NB4 (cell line): Measurements from ENCODE around the gene MUL1.

ENCODE experiments used
- TF ChIP-seq, protein P1 (sequence below): IDR thresholded peaks from one replicate; pipeline ENCODE4 v1.5.1; 2012; ENCODE audit warnings: low read depth, low read length
- TF ChIP-seq, protein P2 (sequence below): IDR thresholded peaks from 2 replicates; pipeline ENCODE4 v1.6.1; 2011; ENCODE audit warnings: low read depth, low read length

DNA sequence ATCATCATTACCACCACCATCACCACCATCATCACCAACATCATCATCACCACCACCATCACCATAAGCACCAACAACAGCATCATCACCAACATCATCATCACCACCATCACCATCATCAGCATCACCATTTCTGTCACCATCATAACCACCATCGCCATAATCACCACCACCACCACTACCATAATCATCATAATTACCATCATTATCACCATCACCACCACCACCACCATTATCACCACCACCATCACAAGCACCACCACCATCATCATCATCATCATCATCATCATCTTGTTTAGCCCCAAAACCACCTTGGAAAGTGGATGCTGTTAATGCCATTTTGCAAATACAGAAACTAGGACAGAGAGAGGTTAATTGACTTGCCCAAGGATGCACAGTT lies 44.4 kb downstream of the MUL1 start:
- TF ChIP-seq, protein P1, sequence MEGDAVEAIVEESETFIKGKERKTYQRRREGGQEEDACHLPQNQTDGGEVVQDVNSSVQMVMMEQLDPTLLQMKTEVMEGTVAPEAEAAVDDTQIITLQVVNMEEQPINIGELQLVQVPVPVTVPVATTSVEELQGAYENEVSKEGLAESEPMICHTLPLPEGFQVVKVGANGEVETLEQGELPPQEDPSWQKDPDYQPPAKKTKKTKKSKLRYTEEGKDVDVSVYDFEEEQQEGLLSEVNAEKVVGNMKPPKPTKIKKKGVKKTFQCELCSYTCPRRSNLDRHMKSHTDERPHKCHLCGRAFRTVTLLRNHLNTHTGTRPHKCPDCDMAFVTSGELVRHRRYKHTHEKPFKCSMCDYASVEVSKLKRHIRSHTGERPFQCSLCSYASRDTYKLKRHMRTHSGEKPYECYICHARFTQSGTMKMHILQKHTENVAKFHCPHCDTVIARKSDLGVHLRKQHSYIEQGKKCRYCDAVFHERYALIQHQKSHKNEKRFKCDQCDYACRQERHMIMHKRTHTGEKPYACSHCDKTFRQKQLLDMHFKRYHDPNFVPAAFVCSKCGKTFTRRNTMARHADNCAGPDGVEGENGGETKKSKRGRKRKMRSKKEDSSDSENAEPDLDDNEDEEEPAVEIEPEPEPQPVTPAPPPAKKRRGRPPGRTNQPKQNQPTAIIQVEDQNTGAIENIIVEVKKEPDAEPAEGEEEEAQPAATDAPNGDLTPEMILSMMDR: no peak
- TF ChIP-seq, protein P2, sequence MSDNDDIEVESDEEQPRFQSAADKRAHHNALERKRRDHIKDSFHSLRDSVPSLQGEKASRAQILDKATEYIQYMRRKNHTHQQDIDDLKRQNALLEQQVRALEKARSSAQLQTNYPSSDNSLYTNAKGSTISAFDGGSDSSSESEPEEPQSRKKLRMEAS: no peak
